SKM-1 (cell line): ENCODE data around the gene TBC1D5.
"Not testable (repeated sequence)": the region's sequence is repeated elsewhere in the genome, so short reads cannot be mapped to it uniquely, and the experiment has no call there.

Source experiments
- DNase-seq: peaks from one replicate; lab custom pipeline; 2025; ENCODE audit not compliant: unreplicated experiment; lab: John Stamatoyannopoulos, UW

Gene TBC1D5

DNA sequence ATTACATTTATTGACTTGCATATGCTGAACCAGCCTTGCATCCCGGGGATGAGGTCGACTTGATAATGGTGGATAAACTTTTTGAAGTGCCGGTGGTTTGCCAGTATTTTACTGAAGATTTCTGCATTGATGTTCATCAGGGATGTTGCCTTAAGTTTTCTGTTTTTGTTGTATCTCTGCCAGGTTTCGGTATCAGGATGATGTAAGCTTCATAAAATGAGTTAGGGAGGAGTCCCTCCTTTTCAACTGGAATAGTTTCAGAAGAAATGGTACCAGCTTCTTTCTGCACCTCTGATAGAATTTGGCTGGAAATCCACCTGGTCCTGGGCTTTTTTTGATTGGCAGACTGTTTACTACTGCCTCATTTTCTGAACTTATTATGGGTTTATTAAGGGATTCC is 250.8 kb downstream of the TBC1D5 start:
- no peak for DNase-seq

DNA sequence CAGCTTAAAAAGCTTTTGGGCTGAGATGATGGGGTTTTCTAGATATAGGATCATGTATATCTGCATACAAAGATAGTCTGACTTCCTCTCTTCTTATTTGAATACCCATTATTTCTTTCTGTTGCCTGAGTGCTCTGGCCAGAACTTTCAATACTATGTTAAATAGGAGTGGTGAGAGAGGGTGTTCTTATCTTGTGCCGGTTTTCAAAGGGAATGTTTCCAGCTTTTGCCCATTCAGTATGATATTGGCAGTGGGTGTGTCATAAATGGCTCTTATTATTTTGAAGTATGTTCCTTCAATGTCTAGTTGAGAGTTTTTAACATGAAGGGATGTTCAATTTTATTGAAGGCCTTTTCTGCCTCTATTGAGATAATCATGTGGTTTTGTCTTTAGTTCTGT is 251.2 kb downstream of the TBC1D5 start:
- not testable (repeated sequence) for DNase-seq

DNA sequence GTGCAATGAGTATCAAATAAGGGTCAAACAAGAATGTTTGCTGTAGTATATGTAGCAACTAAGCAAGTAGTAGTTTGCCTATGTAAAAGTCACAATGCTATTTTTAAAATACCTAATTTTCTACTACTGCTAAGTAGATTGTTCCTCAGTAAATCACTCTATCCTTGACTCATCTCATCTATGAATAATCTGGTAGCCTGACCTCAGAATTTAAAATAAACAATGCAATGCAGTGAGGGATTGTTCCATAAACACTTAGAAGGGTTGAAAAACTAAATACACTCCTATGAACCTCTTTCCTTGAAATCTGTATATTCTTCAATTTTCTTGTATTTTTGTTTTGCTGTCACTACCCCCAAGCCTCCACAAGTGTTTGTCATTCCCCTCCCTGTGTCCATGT is 253.3 kb downstream of the TBC1D5 start:
- no peak for DNase-seq

DNA sequence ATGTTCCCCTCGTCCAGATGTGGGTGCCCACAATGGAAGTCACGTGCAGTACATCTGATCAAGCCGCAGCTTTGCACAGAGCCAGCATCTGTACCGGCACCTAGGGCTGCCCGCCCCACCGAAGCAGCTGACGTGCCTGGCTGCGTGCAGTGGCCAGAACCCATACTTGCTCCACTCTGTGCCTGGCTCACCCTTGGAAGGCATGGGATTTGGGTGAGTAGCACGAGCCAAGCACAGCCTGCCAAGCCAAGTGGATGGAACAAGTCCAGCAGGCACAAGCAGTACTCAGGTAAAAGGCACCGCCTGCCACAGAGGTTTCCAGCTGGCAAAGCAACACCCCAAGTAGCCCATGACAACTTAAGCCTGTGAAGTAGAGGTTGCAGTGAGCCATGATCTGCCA is 261.3 kb downstream of the TBC1D5 start:
- DNase-seq = no peak

DNA sequence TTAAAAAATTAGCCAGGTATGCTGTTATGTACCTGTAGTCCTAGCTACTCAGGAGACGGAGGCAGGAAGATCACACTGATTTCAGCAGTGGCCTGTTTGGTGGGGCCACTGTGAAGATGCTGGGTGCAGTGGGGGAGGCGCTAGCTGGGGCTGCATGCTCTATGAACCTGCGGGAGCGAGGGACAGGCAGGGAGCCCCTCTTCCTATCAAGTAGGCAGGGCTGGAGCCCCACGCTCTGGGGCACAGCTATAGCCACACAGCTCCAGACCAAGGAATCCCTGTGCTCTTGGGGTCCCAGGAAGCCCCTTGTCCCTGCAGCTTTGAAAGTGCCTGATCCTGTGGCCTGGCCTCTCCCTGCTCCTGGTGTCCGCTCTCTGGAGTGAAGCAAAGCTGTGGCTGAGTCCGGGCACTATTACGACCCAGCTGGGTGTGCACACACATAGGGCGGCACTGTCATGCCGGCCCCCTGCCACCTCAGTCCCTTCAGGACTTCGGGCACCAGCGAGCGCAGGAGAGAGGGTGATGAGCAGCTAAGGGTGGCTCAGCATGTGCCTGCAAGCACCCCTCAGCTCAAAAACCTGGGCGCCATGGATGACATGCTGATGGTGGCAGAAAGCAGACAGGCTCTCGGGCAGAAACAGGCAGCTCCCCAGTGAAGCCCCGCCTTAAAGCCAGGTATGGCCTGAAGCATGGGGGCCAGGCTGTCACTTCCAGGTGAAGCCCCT is 262.6 kb downstream of the TBC1D5 start:
- no peak for DNase-seq

DNA sequence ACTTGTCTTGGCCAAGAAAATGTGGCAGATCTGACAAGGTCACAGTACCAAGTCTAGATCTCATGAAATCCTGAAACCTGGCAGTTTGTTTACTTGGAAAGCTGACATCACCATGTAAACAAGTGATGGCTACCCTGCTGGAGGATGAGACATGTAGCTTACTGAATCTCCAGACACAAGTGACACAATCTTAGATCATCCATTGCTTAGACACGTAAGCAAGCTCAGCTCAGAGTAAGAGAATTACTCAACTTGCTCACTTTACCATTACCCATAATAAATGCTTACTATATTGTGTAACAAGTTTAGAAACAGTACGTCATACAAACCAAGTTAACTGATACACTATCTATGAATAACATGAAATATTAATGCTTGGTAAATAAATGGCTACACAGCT is 263.8 kb downstream of the TBC1D5 start:
- DNase-seq = no peak

DNA sequence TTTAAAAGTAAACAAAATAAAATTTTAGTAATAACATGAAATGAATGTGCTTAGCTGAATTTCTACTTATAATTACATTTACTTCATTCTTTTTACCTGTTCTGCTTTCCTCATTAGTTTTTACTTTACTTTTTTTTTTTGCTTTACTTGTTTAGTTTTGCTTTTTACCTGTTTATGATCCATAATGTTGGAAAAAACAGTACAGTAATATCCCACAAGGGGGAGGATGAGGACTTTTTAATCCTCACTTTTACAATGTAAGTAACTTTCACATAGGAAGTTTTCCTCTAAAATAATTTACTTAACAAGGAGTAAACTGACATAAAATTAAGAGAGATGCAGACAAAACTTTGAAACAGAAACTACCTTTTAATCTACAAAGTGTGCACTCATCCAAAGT is 268.7 kb downstream of the TBC1D5 start:
- no peak for DNase-seq

DNA sequence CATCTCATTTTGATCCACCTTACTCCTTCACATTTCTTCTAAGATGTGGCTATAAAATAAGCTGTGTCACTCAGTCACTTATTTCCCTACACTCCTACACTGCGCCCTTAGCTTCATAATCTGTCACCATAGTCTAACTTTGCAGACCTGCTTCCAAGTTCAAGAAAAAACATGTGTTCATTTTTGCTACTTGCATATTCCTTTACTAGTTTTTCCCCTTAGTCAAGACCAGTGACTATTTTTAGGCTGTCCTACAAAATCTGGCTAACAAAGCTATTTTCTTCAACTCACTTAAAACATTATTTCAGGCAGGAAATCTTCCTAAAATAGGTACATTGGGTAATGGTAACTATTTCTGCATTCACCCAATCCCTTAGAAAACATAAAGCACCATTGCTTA is 272.5 kb downstream of the TBC1D5 start:
- no peak for DNase-seq

DNA sequence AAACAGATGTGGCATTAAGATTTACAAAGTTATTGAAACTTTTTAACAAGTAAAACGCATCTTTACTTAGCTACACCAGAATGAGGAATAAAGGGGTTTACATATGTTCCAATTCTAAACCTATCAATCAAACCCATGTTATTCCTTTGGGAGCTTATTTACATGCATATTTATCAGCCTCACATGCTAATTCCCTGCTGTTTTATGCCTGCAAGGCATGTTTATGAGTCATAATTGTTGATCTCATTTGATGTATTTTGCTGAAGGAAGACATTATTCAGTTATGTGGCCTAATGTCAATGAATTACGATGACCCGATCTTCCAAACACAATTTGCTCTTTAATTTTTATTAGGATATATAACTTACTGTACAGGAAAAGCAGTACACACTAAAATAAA is 272.9 kb downstream of the TBC1D5 start:
- DNase-seq = no peak

DNA sequence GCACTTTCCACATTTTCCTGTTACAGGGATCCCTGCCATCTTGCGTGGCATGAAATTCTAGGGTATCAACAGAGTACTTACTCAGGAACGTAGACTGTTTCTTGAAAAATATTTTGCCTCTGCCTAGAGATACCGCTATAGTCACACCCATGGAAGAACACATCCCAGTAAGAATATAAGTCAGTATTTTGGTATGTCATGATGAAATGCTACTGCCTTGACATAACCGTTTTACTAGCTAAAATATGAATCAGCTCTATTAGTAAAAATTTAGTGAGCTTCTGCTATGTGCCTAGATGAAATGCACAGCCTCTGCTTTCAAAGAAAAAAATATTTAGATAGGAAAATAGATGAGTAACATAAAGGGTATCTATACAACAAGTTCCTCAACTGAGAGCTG is 276.4 kb downstream of the TBC1D5 start:
- DNase-seq = no peak

DNA sequence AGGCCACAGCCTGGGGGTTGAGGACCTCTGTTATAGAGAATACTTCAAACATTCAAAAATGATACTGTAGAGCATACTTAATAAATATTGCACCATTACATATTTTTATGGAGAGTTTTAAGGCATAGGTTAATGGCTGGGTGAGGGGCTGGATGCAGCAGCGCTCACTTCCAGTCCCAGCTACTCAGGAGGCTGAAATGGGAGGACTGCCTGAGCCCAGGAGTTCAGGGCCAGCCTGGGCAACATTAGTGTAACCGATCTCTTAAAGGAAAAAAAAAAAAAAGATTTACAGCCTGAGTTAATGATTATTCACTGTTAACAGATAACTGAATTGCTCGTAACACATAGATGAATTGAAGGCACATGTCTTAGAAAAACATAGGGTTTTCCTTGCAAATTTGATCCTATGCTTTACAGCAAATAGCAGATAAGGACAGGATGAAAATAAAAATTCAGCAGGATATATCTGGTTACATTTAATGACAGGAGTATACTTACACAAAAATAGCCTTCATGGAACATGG is 282.9 kb downstream of the TBC1D5 start:
- DNase-seq = no peak

DNA sequence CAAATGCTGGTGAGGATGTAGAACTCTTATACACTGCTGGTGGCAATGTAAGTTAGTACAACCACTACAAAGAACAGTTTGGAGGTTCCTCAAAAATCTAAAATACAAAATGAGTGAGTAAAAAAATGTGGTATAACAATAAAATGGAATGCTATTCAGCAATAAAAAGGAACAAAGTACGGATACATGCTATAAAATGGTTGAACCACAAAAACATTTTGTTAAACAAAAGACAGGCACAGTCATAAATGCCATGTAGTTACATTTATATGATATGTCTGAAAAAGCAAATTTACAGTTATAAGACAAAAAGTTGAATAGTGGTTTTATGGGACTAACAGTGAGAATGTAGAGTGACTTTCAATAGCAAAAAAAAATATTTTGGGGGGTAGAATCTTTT is 285.8 kb downstream of the TBC1D5 start:
- DNase-seq = no peak

DNA sequence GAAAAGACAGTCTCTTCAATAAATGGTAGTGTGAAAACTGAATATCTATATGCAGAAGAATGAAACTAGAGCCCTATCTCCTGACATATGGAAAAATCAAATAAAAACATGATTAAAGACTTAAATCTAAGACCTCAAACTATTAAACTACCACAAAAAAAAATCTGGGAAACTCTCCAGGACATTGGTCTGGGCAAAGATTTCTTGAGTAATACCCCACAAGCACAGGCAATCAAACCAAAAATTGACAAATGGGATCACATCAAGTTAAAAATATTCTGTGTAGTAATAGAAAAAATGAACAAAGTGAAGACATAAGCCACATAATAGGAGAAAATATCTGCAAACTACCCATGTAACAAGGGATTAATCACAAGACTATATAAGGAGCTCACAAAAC is 286.4 kb downstream of the TBC1D5 start:
- no peak for DNase-seq

DNA sequence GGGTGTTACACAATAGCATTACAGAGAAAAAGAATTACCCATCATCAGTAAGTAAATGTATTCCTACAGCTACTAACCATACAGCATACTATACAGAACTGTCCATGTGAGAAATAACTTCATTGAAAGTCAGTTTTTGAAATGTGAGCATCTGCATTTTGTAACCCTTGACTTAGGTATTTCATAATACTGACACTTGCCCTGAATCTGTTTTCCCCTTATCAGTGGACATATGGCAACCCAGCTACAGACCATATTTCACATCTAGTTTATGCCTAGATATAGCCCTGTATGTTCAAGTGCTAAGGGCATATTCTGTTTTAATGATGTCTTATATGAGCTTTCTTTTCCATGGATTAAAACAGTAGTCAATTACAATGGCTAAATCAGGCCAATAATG is 297.6 kb downstream of the TBC1D5 start:
- no peak for DNase-seq

DNA sequence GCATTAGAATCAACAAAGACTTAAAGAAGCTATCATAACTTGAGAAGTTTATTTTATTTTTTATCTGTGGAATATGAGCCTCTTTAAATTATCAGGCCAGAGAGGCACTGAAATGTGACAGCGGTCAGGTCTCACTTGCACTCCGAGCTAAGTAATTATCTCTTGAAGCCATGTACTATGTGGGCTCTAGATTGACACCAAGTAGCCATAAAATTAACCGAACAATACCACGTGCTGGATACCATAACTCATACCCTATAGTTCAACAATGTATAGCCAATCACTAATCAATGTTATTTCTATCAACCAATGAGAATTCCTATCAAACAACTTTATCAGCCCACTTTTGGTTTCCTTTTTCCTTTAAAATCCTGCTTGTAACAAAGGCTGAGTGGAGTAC is 299.3 kb downstream of the TBC1D5 start:
- no peak for DNase-seq

DNA sequence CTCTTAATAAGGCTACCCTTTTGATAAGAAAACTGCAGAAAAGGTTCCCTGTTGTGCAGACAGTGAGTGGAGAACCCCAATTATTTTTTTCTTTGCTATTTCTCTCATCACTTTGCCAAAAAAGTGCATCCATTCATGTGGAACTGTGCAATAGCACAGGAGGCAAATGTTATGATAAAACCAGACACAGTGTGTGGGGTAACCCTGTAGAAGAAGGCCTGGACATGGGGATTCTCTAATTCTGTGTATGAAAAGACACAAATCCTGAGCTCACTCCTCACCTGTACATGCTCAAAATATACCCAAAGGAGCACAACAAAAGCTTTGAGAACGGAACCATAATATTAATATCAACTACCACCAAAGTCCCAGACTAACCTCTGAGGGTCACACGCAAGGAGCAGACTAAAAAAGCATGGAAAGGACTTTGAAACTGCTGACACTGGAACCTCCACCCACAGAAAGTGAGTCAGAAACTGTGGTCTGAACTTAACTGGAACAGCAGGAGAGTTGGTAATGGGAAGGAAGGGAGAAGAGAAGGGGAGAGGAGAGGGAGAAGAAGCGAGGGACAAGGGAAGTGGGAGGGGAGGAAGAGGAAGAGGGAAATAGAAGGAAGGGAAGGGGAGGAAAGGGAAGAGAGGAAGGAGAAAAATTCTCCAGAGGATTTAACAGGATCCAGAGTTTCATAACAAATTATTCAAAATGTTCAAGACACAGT is 299.9 kb downstream of the TBC1D5 start:
- no peak for DNase-seq

DNA sequence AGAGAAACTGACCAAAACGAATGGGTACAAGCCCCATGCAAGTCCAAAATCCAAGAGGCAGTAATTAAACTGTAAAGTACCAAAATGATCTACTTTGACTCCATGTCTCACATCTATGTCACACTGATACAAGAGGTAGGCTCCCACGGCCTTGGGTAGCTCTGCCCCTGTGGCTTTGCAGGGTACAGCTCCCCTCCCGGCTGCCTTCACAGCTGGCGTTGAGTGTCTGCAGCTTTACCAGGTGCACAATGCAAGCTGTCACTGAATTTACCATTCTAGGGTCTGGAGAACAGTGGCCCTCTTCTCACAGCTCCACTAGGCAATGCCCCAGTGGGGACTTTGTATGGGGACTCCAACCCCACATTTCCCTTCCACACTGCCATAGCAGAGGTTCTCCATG is 308.6 kb downstream of the TBC1D5 start:
- DNase-seq = no peak

DNA sequence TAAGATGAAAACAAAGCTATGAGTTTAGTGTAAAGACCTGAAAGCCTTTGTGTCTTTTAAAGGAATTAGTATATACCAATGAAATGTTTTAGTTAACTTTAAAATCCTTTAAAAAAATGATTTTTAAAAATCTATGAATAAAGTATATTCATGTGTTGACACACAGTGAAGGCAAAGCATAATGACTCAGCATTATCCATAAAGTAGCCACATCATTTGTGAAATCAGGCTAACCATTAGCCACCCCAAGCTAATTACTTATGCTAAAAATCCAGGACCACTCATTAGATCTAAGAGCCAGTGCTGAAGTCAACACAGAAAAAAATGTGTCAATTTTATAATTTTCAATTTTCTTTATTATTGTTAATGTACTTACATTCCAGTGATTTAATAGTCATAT is 310.2 kb downstream of the TBC1D5 start:
- no peak for DNase-seq

DNA sequence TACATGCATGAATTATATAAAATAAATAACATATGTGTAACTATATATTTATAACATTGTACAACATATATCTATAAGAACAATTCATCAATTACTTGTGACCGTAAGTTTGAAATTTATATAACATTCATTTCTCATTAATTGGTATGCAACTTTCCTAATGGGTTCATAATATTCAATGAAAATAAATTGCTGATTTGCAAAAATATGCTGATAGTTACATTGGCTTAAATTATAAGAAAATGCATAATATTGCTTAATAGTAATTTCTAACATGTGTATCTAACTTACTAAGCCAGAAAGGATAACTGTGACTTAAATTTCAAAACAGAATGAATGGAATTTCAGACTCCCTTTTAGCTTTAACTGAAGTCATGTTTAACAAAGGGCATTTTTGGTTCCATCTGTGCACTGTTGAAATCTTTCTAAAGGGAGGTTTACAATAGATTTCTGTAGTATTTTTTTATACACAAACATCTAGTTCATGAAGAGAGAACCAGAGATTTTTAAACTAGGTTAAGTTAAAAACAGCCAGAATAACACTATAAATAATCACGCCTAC is 310.9 kb downstream of the TBC1D5 start:
- DNase-seq = no peak

DNA sequence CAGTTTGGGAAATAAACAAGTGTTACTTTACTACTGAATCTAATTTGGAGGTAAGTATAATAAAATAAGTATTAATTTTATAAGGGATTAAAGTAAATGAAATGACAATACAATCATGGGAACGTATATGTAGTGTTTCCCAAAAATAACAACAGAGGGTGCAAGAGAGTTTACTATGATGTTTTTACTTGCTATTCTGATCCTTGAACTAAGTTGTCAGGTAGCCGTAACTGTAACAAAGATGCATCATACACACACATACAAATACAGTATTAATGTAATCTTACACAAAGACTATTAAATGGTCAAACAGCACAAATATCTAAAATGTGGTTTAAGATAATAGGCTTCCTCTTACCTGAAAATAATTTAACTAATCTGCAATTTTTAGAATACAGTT is 311.4 kb downstream of the TBC1D5 start:
- no peak for DNase-seq

DNA sequence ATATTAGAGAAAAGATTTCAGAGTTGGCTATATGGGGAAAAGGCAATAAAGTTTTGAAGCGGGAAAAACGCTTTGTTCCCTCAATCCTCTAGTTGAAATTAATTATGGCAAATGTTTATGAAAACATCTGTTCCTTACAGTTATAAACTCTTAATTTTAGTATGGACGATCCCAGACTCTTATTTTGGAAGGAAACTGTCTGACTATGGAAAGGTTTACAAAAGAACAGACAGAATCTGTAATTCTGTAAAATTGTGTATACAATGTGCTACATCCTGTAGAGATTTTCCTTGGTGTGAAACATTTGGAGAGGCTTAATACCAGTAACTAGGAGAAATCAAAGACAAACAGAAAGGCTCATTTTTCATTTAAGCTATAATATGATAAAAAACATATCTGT is 311.8 kb downstream of the TBC1D5 start:
- no peak for DNase-seq

DNA sequence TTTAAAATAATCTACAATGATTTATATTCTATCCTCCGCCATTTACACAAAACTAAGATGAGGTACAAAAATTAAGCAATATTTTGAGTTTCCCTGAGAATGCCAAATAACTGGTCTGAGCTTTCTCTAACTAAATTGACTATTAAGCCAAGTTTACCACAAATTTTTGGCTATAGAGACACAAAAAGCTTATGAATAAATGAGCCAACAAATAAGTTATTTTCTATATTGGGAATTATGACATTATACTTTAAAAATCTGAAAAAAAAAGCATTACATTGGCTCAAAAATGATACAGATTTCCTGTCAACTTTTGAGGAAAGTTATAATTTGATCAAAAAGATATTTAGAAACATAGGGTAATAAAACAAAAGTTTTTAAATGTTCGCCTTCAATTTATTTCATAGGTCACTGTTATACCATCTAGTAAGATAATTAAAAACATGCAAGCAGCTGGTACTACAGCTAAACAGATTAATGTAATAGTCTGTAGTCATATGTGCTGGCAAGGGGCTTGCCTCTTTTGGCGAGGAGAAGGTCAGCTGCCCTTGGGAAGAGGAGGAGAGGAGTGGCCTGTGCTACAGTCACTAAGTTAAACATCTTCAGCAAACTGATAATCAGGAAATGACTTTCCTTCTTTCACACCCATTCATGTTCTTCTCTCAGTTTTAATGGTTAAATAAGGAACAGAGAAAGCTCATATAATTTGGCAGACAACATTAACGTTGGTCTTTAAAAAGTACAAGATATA is 318.5 kb downstream of the TBC1D5 start:
- DNase-seq = no peak
